HG03378 (cell line): ENCODE measurements around the gene IGSF1.

Source experiments
- ATAC-seq: cut with Tn5 transposase; IDR thresholded peaks from one replicate; pipeline ENCODE4 v1.9.1; 2021; ENCODE audit warnings: mild to moderate bottlenecking, moderate library complexity; ENCODE audit not compliant: unreplicated experiment

The IGSF1 gene, protein sequence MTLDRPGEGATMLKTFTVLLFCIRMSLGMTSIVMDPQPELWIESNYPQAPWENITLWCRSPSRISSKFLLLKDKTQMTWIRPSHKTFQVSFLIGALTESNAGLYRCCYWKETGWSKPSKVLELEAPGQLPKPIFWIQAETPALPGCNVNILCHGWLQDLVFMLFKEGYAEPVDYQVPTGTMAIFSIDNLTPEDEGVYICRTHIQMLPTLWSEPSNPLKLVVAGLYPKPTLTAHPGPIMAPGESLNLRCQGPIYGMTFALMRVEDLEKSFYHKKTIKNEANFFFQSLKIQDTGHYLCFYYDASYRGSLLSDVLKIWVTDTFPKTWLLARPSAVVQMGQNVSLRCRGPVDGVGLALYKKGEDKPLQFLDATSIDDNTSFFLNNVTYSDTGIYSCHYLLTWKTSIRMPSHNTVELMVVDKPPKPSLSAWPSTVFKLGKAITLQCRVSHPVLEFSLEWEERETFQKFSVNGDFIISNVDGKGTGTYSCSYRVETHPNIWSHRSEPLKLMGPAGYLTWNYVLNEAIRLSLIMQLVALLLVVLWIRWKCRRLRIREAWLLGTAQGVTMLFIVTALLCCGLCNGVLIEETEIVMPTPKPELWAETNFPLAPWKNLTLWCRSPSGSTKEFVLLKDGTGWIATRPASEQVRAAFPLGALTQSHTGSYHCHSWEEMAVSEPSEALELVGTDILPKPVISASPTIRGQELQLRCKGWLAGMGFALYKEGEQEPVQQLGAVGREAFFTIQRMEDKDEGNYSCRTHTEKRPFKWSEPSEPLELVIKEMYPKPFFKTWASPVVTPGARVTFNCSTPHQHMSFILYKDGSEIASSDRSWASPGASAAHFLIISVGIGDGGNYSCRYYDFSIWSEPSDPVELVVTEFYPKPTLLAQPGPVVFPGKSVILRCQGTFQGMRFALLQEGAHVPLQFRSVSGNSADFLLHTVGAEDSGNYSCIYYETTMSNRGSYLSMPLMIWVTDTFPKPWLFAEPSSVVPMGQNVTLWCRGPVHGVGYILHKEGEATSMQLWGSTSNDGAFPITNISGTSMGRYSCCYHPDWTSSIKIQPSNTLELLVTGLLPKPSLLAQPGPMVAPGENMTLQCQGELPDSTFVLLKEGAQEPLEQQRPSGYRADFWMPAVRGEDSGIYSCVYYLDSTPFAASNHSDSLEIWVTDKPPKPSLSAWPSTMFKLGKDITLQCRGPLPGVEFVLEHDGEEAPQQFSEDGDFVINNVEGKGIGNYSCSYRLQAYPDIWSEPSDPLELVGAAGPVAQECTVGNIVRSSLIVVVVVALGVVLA (N-terminal part only)

DNA sequence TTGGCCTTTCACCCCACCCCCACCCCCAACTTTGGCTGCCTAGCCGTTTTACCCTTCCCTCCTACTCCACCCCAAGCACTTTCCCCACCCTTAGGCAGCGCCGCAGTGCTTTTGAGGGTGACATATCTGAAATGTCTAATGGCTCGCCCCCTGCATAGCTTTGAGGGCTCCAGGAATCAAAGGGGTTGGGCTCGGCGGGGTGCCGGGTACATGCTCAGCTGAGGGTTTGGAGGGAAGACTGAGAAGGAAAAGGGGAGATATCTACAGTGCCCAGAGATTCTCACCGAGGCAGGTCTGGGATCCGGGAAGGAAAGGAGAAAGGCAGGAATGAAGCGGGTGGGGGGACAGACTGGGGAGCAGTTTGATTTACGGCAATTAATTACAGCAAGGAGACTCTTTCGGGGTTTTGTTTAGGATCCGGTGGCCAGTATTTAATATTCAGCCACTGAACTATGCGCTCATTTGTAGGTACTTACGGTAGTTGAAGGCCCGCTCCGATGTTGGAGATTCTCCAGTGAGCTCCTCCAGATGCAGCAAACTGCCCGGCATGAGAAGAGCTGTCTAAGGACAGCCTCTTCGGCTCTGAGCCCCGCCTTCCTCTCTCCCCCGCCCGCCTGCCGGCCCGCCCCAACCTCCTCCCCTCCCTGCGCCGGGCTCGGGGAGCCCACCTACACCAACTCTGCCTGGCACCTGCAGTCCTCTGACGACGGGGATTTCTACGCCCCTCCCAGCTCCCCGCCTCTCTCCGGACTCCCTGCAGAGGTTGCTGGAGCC, at the start of gene IGSF1:
Gene IGSF1 (minus strand): TSS at position 569 of the 774 bp plus-strand sequence. CDS start 2,632 bp downstream, outside the sequence.
- no peak for ATAC-seq

GRCh38 chrX:131332331-131332730, 43.2 kb upstream of the IGSF1 start:
- ATAC-seq: no peak

GRCh38 chrX:131331152-131331551, 42.0 kb upstream of the IGSF1 start:
- no peak for ATAC-seq

DNA sequence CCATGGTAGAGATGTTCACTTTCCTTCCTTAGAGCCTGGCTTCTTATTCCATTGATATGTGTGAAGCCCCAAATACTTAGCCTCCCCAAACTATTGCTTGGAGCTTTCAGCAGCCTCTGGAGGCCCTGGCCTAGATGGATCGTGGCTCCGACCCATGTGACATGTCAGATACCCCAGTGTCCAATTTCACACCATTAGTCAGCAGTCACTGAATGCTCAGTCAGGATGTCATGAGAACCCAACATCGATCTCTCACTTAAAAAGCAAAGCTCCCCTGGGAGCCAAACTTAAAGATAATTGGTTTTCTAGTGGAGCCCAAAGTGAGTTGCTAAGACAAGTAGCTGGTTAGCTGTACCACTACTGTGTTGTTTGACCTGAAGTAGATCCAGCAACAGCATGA, 41.6 kb upstream of the IGSF1 start:
- ATAC-seq: no peak

DNA sequence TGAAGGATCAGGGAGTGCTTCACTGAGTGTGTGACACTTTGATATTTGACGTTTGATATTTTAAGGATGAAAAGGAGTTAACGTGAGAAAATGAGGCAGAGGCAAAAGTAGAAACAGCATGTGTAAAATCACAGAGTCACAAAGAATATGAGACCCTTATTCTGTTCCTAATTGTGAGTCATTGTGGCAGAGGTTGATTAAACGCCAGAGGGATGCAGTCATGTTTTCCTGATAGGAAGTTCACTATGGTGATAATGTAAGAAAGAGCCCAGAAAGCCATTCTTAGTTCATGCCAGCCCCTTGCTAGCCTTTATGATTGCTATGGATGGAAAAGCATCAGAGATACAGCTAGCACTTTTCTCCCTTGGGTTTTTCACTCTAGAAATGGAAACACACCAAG, 33.5 kb upstream of the IGSF1 start:
- ATAC-seq: no peak

DNA sequence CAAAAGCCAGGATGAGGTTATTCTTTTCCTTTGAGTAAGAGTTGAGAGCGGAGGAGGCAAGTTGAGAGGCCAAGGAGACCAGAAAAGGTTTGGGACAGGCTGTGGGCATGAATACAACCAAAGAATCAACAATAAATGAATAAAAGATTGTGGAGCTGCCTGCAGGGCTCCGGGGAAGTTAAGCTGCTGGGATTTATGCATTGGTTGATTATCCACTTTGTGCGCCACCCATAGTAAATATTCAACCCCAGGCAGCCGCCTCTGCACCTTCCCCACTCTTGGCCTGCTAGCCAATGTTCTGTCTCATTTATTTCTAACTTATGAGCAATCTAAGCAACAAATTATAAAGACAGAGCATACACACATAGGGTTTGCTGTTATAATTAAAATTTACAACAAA, 28.2 kb upstream of the IGSF1 start:
- no peak for ATAC-seq

GRCh38 chrX:131316260-131316659, 27.2 kb upstream of the IGSF1 start:
- no peak for ATAC-seq

DNA sequence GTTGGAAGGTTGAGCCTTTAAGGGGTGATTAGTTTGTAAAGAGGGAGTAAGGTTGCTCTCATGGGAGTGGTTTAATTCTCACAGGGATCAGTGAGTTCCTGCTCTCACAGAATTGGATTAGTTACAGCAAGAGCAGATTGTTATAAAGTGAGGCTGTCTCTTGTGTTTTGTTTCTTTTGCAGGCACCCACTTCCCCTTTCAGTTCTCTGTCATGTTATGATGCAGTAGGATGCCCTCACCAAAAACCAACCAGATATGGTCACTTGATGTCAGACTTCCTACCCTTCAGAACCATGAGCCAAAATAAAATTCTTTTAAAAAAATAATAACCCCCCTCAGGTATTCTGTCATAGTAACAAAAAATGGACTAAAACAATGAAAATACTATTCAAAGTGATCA, 19.9 kb upstream of the IGSF1 start:
- ATAC-seq: no peak

DNA sequence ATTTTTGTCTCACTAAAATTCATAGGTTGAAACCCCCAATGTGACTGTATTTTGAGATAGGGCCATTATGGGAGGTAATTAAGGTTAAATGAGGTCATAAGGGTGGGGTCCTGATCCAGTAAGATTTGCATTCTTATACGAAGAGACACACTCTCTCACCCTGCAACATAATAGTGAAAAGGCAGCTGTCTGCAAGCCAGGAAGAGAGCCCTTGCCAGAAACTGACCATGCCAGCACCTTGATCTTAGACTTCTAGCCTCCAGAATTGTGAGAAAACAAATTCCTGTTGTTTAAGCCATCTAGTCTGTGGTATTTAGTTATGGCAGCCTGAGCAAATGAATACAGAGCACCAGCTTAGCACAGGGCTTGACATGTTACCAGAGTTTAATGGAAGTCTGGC, 17.5 kb upstream of the IGSF1 start:
- no peak for ATAC-seq

DNA sequence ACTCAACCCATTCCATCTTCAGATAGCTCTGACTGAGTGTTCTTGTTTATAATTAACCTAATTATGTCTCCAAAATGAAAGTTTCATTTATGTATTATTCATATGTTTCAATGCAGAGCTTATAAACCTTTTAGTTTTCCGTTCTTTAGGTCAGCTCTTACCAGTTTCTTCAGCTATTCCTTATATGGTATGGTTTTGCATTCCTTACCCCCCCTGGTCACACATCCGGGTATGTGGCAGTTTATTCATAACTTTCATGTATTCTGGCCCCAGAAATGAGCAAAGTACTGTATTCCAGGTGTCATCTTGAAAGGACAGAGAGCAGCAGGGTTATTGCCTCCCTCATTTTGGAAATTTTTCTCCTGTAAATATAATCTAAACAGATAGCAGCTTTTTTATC, 16.8 kb upstream of the IGSF1 start:
- no peak for ATAC-seq

DNA sequence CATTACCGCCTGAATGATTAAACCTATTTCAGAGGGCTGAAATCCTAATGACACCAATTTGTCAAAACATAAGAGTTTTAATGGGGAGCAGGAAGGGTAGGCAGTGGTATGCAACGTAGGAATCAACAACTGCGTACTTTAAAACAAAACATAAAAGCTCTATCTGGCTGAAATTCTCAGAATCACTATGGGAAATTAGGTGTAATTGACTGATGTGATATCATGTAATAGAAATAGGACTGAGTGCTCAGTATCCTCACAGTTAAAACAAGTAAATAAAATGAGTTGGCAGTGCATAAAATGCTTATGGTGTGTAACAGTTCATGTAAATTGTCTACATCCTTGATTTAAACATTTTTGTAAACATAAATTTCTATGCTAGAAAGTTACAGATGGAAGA, 13.6 kb upstream of the IGSF1 start:
- no peak for ATAC-seq

DNA sequence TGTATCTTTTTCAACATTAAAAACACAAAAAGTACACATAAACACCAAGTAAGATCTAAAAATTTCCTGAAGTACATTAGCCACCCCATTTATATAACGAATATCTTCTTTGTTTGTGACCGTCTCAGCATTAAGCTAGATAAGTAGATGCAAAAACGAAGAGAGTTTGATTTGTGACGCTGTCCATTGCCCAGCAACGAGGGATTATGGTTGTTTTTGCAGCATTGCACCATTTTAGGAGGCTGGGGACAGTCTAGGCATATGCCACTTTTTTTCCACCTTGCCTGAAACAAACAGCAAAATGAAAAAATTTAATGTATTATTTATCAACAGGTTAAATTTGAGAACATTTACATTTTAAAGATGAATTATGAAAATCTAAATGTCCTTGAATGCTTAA, 12.0 kb upstream of the IGSF1 start:
- no peak for ATAC-seq

- no peak for ATAC-seq
Measured at GRCh38 chrX:131298846-131299245, 9.7 kb upstream of the IGSF1 start.

DNA sequence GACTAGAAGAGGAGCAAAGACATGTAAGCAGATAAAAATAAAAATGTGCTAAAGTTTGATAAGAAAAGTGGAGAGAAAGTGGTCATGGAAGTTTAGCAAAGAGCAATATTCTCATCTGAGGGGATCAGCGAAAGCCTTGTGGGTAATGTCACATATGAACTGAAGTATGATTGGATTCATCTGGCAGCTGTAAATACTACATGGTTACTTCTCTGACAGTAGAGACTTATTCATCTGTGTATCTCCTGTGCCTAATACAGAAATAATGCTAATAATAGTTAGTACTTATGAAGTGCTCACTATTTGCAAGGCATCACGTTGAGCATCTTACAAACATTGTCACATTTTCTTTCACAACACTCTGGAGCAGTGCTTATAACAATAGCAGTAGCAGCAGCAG, 8.9 kb upstream of the IGSF1 start:
- ATAC-seq: no peak

- no peak for ATAC-seq
Measured at GRCh38 chrX:131289527-131289926, 421 bp upstream of the IGSF1 start.

DNA sequence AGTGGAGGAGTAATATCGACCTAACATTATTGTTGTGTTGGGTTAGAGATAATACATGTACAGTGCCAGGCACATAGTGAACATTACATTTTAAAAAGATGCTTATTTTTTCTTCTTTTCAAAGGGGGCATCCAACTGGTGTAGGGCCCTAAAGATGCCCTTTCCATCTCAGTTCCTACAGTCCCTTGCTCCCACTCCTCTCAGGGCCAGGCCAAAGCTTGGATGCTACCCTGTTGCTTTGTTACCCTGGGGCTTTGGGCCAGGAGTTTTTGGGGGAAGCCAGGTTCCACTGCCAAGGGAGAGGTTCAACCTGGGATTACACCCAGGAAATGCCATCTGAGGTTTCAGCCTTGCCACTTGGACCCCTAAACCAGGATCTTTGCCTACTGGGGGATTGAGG, 918 bp downstream of the IGSF1 start:
- no peak for ATAC-seq

GRCh38 chrX:131287560-131288179, 1.4 kb downstream of the IGSF1 start:
- no peak for ATAC-seq

- ATAC-seq: no peak
Measured at GRCh38 chrX:131279617-131280016, 9.5 kb downstream of the IGSF1 start.

DNA sequence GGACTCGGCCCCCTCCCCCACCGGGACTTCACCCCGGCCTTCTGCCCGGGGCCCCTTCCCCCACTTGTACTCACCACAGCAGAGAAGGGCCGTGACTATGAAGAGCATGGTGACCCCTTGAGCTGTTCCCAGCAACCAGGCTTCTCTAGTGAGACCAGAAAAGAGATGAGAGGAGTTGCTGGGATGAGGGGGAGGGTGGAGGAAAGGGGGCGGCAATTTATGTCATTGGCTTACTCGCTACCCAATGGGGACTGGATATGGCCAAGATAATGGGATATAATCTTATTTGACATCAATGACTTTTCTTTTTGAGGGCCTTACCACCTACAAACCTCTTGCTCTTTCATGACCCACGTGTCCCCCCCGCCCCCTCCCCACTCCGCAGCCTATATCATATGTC, 9.9 kb downstream of the IGSF1 start:
- ATAC-seq: no peak

DNA sequence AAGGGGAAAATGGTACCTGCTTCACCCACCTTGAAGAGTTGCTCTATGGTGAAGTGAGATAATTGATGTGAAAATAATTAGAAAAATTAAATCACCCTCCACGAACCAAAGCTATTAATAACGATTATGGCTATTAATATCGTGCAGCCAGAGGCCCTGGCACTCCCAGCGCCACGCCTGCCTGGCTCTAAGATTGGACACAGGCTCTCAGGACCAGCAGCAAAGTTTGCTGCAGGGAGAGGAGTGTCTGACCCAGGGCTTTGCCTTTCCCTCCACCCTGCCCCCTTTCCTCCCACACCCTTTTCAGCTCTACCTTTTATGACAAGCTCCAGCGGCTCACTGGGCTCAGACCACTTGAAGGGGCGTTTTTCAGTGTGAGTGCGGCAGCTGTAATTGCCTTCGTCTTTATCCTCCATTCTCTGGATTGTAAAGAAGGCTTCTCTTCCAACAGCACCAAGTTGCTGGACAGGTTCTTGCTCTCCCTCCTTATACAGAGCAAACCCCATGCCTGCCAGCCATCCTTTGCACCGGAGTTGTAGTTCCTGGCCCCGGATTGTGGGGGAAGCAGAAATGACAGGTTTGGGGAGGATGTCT, 11.5 kb downstream of the IGSF1 start:
- no peak for ATAC-seq
